HTERT RPE-1 (cell line): Measurements from ENCODE around the gene MPDZ.
"Not testable (repeated sequence)": the region's sequence is repeated elsewhere in the genome, so short reads cannot be mapped to it uniquely, and the experiment has no call there.

ENCODE experiments used
- in situ Hi-C: fragments of 300-500 bp; cut with MboI; formaldehyde crosslinking; loops from 4 replicates; pipeline ENCODE4 v1.14.3; 2020; ENCODE audit warnings: low sequenced_read_pairs

MPDZ gene

GRCh38 chr9:13268469-13268868, 11.0 kb downstream of the MPDZ start:
- in situ Hi-C loops, result no loop called here

- in situ Hi-C loops, result no loop called here
Measured at GRCh38 chr9:13267743-13268142, 11.7 kb downstream of the MPDZ start.

DNA sequence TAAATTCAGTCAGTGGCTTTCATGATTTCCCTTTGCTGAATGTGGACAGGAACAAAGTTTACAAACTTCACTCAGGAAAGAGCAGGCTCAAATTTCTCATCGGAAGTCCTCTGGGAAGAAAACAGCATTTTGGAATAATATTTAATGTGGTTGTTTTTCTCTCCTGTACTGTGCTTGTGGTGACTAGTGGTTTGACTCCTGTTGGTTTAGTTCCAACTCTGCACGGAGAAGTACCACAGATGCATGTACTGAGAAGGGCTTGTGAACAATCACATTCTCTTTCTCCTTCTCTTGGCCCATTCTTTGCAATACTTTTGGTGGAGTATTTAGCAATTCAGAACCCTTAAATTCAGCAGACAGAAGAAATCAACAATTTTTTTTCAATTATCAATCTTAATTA, 13.3 kb downstream of the MPDZ start:
- in situ Hi-C loops, result no loop called here

GRCh38 chr9:13264788-13265187, 14.7 kb downstream of the MPDZ start:
- in situ Hi-C loops, result no loop called here

DNA sequence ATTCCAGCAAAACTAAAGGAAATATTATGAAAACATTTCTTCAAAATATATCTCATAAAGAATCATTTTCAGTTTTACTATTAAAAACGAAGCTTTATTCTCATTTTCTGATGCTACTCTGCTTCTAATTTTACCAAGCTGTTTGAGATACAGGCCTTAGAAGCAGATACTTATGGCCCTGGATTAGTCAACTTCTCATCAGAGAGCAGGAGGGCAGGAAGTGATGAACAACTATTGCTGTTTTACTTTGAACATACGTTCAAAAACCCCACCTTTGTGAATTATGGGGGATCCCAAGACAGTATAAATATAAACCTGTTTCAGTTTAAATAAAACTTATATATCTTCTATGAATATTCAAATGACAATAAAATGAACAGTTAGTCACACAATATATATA, 16.0 kb downstream of the MPDZ start:
- in situ Hi-C loops, result no loop called here

DNA sequence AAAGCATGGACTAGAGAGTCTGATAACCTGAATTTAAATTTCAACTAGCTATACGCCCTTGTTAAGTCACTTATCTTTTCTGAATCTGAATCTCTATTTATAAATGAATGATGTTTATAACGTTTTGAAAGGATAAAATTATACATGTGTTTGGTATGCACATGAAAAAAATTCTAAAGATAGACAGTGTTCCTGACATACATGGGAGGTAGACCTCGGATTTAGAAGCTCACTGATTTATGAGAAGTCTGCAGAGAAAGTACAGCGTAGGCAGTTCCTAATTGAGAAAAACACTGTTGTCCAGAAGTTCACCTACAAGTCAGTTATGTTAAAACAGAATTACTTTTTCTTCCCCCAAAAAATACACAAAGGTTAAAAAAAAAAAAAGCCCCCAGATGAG, 26.6 kb downstream of the MPDZ start:
- in situ Hi-C loops, result no loop called here

DNA sequence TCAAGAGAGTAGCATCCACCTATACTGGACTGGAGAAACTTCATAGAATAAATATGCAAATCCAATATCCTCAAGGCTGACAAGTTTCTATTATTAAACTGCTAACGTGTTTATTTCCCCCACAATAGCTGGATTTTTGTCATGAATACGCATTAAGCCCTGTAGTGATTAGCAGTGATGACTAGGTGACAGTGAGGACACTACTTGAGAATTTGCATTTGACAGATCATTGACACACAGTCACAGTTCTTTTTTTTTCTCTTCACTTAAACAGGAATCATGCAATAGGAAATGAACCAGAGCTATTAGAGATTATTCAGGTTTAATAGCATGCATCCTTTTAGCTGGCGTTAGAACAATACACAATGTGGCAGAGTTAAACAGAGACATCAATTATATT, 35.3 kb downstream of the MPDZ start:
- in situ Hi-C loops, result no loop called here

DNA sequence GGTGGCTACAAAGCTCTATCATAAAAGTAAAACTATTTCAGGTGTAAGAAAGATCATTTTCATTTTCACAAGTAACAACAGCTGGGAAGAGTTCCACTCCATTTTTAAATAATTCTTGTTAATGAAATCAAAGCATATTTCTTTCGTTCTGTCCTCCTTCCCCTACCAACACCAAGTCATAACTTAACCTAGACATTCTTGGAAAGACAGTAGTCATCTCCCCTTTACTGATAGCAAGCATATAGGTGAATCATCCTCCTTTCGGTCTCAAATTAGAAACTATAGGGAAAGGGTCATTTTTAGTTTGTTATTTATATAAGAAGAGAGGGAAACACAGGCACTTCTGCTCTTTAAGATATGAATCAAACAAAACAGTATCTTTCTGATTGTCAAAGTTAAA, 38.2 kb downstream of the MPDZ start:
- in situ Hi-C loops, result no loop called here

DNA sequence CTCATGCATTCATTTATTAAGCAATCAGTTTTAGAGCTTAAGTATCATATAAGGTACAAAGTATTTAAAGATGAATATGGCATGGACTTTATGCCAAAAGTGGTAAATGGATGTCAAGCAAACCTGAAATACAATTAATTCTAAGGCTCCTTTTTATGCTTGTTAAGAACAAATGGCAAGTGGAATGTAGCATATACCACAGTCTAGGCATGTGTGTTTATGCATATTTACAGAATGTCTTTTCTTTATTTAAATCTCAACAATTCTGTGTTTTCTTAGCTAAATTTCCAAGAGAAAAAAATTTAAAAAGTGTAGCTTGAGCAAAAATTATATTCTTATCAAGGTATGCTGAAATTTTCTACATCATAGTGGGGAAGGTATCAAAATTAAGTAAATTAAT, 39.8 kb downstream of the MPDZ start:
- in situ Hi-C loops, result no loop called here

- in situ Hi-C loops, result no loop called here
Measured at GRCh38 chr9:13239208-13239607, 40.3 kb downstream of the MPDZ start.

DNA sequence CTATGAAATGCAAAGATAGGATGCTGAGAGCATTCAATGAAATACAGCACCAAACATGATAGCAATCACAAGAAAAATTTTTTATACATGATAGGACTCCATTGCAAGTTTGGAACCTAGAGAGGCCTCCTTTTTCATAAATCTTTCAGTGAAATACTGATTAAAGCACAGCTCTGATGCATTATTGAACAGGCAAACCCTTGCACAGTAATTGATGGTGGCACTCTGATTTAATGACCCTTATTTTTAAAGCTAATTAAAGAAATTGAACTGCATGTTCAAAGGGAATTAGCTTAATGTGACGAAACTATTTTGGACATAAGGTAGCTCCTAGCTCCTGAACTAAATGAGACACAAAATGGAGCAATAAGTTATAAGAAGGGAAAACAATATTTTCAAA, 44.6 kb downstream of the MPDZ start:
- in situ Hi-C loops, result no loop called here

- in situ Hi-C loops, result no loop called here
Measured at GRCh38 chr9:13228431-13228830, 51.1 kb downstream of the MPDZ start.

DNA sequence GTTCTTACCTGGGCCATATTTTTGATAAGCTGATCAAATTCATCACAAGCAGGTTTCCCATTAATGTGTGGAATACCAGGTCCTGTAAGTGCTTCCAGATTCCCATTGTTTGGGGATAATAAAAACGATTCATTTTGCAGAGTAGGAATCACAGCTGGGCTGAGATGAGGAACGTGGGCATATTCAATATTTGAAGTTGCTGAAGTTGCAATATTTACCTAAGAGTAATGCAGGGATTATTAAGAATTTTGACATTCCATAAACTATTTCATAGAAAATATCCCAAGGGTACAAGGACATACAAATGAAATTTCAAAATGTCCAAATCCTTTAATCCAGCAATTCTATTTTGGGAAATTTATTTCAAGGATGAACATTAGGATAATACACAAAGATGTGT, 55.1 kb downstream of the MPDZ start:
- in situ Hi-C loops, result no loop called here

DNA sequence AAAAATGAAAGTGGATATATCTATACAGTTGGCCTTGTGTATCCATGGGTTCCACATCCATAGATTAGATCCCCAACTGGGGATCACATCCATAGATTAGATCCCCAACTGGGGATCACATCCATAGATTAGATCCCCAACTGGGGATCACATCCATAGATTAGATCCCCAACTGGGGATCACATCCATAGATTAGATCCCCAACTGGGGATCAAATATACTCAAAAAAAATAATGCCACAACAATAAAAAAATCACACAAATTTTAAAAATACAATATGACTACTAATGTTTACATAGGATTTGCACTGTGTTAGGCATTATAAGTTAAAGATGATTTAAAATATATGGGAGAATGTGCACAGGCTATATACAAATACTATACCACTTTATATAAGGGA, 56.8 kb downstream of the MPDZ start:
- in situ Hi-C loops, result not testable (repeated sequence)

GRCh38 chr9:13221741-13222140, 57.8 kb downstream of the MPDZ start:
- in situ Hi-C loops, result no loop called here

DNA sequence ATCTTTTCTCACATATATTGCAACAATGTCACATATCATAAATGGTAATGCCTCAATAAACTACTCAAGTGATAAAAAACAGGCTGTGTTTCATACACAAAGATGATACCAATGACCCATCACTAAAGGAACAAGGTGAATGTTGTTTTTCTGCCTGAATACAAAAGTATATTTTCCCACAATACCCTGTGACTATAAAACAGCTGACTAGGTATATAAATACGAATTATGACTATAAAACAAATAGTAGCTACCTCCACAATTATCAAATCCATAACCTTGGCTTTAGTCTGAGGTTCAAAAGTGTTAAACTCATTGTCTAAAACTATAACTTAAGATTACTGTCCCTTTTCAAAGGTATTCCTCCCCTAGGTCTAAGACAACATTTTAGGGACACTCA, 58.7 kb downstream of the MPDZ start:
- in situ Hi-C loops, result no loop called here

GRCh38 chr9:13215791-13216554, 63.5 kb downstream of the MPDZ start:
- in situ Hi-C loops, result no loop called here

DNA sequence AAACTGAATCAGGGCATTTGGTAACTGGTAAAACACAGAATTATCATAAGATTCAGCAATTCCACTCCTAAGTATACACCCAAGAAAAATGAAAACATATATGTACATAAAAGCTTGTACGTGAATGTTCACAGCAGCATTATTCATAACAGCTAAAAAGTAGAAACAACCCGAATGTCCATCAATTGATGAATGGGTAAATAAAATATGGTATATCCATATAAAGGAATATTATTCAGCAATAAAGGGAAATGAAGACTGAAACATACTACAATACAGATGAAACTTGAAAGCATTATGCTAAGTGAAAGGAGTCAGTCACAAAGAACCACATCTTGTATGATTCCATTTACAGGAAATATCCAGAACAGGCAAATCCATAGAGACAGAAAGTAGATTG, 65.5 kb downstream of the MPDZ start:
- in situ Hi-C loops, result no loop called here

- in situ Hi-C loops, result no loop called here
Measured at GRCh38 chr9:13213337-13213736, 66.2 kb downstream of the MPDZ start.

DNA sequence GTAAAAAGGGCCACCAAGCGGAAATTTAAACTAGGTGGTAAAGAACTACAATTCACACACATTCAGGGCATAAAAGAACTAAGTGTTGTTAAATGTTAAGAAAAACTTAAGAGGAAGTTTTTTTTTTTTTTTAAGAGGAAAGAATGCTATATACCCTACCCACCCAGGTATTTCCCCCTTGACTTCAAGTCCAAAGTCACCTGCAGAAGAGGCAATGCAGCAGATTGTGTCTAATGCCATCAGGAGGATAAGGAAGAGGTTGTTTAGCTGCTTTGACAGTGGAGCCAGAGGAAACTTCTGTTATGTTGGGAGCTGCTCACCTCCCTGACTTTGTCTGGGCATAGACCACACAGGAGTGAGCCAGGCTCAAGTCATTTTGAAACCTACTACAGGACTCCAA, 69.2 kb downstream of the MPDZ start:
- in situ Hi-C loops, result no loop called here

GRCh38 chr9:13209498-13209897, 70.0 kb downstream of the MPDZ start:
- in situ Hi-C loops, result no loop called here

DNA sequence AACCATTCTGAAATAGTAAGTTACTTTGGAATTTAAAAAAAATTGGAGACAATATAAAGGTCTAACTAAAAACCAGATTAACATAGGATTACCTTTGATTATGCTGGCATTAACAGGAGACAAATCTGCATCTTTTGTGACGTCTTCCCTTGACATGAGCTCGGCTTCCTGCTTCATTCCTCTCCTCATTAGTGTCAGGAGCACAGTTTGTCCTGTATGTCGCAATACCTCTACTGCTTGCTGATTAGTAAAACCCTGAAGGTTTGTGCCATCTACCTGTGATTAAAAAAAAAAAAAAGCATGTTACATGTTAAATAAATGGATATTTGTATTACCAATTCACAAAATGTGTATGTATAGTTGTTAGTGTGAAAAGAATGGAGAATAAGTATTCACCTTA, 73.7 kb downstream of the MPDZ start:
- in situ Hi-C loops, result no loop called here

DNA sequence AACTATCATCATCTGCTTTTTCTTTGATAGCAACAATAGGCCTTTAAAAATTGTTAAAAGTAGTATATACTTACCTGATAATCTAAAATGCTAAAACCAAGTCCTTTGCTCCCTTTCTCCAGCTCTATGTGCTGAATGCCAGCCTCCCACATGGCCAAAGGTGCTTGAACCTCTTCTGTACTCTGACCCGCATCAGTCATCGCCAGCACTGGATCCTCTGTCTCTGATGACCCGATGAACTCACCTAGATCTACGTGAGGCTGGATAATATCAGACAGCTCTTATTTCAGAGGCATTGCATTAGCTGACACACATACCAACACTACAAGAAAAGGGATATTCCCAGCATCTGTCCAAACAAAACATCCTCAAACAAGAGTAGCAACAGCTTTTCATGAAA, 89.5 kb downstream of the MPDZ start:
- in situ Hi-C loops, result no loop called here
